Peyer's patch (tissue), 4 donors: ENCODE measurements around the gene DNM3. TPM values are rescaled to one million over a fixed set of nuclear protein-coding genes. Genes with fewer than 3 reads are reported as not detected.

ENCODE experiments used
- DNase-seq, 3 donors: peaks; one replicate each; pipeline ENCODE4 v3.0.0-alpha.2; 2017 to 2019
- H3K27ac ChIP-seq, 4 donors: fragments of 200-600 bp; sonication (generic); one replicate each; pipeline ENCODE4 v1.5.1; 2016 to 2019
- H3K27me3 ChIP-seq, 2 donors: fragments of 200-600 bp; sonication (generic); one replicate each; pipeline ENCODE4 v1.5.1; 2019
- H3K36me3 ChIP-seq, 3 donors: fragments of 200-600 bp; sonication (generic); one replicate each; pipeline ENCODE4 v1.5.1; 2016 to 2019
- H3K4me1 ChIP-seq, 4 donors: fragments of 200-600 bp; sonication (generic); one replicate each; pipeline ENCODE4 v1.5.1; 2016 to 2019
- H3K4me3 ChIP-seq, 4 donors: fragments of 200-600 bp; sonication (generic); 1 replicate in 3 of 4; 2 replicates in 1 of 4; pipeline ENCODE4 v1.5.1; 2016 to 2019; ENCODE audit warnings: mild to moderate bottlenecking in 1 of 4
- H3K9me3 ChIP-seq, 4 donors: fragments of 200-600 bp; sonication (generic); one replicate each; pipeline ENCODE4 v1.5.1; 2016 to 2019; ENCODE audit warnings: mild to moderate bottlenecking in 1 of 4
- POLR2A ChIP-seq, 2 donors: fragments of 450-650 bp; IDR thresholded peaks; one replicate each; pipeline ENCODE4 v1.5.1; 2017; ENCODE audit warnings: antibody characterized with exemption in 2 of 2, mild to moderate bottlenecking in 2 of 2, moderate library complexity in 2 of 2
- total RNA-seq, 4 donors: library from RNA; depleted of rRNA; stranded (reverse); fragments of >200 nt; gene quantifications; one replicate each; pipeline ENCODE4 v1.1.0, GENCODE V29; 2016
- TF ChIP-seq, protein P1 (sequence below), 6 experiments: fragments of 450-650 bp in 4 of 6; fragments of 200-600 bp in 2 of 6; sonication (generic) in 1 of 6; IDR thresholded peaks; one replicate each; pipeline ENCODE4 v1.5.1; 2017 to 2019; ENCODE audit warnings: antibody characterized with exemption in 6 of 6, mild to moderate bottlenecking in 3 of 6, moderate library complexity in 1 of 6

Gene DNM3
- total RNA-seq, 4 donors from 2014 or later: 1.4 to 11.6 (median 2.0) TPM

DNA sequence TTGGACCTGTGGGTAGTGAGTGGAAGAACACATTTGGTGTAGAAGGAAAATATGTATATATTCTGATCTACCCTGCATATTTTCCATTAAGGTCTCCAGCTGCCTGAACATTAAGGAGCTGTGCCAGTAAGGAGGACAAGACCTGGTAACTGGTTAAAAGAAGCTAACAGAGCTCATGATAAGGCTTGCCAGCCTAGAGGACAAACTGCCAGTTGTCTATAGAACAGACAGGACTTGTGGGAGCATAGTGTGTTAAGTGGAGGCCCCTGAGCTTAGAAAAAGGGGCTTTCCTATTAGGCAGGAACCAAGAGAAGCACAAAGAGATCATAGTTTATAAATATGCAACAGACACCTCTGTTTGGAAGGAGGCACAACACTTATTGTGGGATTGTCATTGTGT, 23.0 kb downstream of the DNM3 start:
- no peak for TF ChIP-seq POLR2A (IDR thresholded peaks at IDR 0.05)
- TF ChIP-seq, protein P1, sequence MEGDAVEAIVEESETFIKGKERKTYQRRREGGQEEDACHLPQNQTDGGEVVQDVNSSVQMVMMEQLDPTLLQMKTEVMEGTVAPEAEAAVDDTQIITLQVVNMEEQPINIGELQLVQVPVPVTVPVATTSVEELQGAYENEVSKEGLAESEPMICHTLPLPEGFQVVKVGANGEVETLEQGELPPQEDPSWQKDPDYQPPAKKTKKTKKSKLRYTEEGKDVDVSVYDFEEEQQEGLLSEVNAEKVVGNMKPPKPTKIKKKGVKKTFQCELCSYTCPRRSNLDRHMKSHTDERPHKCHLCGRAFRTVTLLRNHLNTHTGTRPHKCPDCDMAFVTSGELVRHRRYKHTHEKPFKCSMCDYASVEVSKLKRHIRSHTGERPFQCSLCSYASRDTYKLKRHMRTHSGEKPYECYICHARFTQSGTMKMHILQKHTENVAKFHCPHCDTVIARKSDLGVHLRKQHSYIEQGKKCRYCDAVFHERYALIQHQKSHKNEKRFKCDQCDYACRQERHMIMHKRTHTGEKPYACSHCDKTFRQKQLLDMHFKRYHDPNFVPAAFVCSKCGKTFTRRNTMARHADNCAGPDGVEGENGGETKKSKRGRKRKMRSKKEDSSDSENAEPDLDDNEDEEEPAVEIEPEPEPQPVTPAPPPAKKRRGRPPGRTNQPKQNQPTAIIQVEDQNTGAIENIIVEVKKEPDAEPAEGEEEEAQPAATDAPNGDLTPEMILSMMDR (IDR thresholded peaks at IDR 0.05): no peak
- Histone ChIP-seq H3K4me1 (no peaks in the 10 kb centered on the region), H3K4me3 (no peak overlapping the region), H3K36me3 (no peaks in the 10 kb centered on the region), H3K27ac (no peak overlapping the region), H3K9me3 (no peaks in the 10 kb centered on the region), H3K27me3 (no peaks in the 10 kb centered on the region)
- DNase-seq: no peak

DNA sequence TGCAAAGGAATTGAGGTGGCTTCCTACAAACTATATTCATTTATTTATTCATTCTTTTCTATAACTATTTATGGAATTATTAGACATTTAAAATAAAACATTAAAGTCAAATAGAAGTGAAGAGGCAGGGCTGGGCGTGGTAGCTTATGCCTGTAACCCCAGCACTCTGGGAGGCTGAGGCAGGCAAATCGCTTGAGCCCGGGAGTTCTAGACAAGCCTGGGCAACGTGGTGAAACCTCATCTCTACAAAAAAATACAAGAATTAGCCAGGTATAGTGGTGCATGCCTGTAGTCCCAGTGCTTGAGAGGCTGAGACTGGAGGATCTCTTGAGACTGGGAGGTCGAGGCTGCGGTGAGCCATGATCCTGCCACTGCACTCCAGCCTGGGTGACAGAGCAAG, 23.8 kb downstream of the DNM3 start:
- H3K4me3 ChIP-seq: no peak overlapping the region
- H3K27me3 ChIP-seq: no peaks in the 10 kb centered on the region
- TF ChIP-seq, protein P1 (IDR thresholded peaks at IDR 0.05): no peak
- TF ChIP-seq POLR2A (IDR thresholded peaks at IDR 0.05): no peak
- no peaks in the 10 kb centered on the region for H3K9me3 ChIP-seq
- H3K36me3 ChIP-seq: no peaks in the 10 kb centered on the region
- no peak overlapping the region for H3K27ac ChIP-seq
- DNase-seq: no peak
- no peaks in the 10 kb centered on the region for H3K4me1 ChIP-seq

DNA sequence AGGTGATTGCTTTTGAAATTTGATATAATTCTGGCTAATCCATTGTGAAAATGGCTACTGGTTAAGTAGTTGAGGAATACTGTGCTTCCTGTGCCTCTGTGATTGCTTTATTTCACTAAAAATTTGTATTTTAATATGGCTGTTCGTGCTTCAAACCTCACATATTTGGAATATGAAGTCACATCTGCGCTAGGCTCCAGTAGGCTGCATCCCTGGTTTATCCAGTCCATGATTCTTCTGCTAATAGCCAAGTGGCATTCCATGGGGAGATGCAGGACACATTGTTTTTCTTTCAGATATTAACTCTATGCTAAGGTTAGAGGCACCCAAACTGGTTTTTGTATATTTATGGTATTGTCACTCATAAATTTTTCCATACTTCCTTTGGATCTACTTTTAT, 25.9 kb downstream of the DNM3 start:
- no peaks in the 10 kb centered on the region for H3K36me3 ChIP-seq
- H3K27ac ChIP-seq: no peak overlapping the region
- H3K9me3 ChIP-seq: no peaks in the 10 kb centered on the region
- no peak for DNase-seq
- no peaks in the 10 kb centered on the region for H3K27me3 ChIP-seq
- H3K4me1 ChIP-seq: no peaks in the 10 kb centered on the region
- TF ChIP-seq, protein P1 (IDR thresholded peaks at IDR 0.05): no peak
- no peak for TF ChIP-seq POLR2A (IDR thresholded peaks at IDR 0.05)
- H3K4me3 ChIP-seq: no peak overlapping the region

DNA sequence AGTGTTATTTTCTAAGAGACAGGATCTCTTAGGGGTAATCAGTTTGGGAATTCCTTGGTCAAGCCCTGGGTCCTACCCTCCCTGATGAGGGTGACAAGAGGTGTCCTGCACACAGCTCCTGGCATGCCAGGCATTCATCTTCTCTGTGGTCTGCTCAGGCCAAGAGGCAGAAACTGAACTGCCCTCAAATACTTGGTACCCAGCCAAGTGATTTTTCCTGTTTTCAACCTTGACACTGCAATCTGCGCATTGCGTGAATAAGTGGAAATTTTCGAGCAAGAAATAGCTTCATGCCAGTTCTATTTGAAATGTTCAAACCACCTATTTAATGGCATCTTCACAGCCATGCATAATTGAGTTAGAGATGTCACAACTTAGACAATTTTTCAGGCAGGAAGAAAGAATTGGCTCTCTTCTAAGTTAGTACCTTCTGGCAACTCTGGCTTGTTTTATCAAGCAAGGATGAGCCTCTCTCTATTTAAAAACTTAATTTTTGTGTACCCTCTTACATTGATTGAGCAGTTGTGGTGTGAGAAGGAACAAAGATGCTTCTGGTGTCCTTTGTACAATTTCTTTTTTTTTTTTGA, 27.0 kb downstream of the DNM3 start:
- H3K36me3 ChIP-seq: no peaks in the 10 kb centered on the region
- H3K27ac ChIP-seq: no peak overlapping the region
- DNase-seq: no peak
- TF ChIP-seq, protein P1 (IDR thresholded peaks at IDR 0.05): no peak
- TF ChIP-seq POLR2A (IDR thresholded peaks at IDR 0.05): no peak
- H3K4me1 ChIP-seq: no peaks in the 10 kb centered on the region
- no peak overlapping the region for H3K4me3 ChIP-seq
- H3K27me3 ChIP-seq: no peaks in the 10 kb centered on the region
- no peaks in the 10 kb centered on the region for H3K9me3 ChIP-seq

DNA sequence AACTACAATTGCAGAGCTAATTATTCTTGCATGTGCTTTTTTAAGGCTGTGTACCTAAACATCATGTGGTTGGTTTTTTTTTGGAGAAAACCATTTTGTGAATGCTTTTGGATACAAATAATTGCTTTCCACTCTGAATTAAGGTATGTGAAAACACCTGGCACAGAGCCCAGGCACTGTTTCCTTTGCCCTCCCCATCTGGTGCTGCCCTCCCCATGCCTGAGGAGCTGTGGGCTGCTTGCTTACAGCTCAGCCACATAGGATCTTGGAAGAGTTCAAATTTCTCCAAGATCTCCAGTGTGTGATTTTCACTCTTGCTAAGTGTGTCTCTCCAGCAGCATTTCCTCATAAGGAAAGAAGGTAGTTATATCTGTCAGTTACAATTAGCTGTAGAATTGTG, 27.8 kb downstream of the DNM3 start:
- no peak for DNase-seq
- H3K4me3 ChIP-seq: no peak overlapping the region

DNA sequence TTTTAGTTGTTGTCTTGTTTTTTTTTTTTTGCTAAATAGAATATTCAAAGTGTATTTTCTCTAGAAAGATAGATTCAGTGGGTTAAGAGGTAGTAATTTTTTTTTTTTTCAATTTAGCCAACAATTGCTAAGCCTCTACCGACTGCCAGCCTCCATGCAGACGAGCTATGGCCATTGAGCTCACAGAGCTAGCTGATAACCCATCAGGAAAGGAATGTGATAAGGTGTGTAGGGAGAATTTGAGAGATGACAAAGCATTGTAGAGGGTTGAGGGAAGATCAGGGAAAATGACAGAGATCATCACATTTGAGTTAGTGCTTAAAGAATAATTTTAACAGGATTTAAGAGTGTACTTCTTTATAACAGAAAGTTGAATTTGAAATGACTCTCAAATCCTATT, 30.6 kb downstream of the DNM3 start:
- H3K9me3 ChIP-seq: no peaks in the 10 kb centered on the region
- no peaks in the 10 kb centered on the region for H3K36me3 ChIP-seq
- TF ChIP-seq, protein P1 (IDR thresholded peaks at IDR 0.05): no peak
- no peak for TF ChIP-seq POLR2A (IDR thresholded peaks at IDR 0.05)

More for the DNA sequence above, 27.8 kb downstream of the DNM3 start:
- H3K9me3 ChIP-seq: no peaks in the 10 kb centered on the region
- H3K27me3 ChIP-seq: no peaks in the 10 kb centered on the region
- H3K27ac ChIP-seq: no peak overlapping the region
- no peaks in the 10 kb centered on the region for H3K36me3 ChIP-seq
- H3K4me1 ChIP-seq: no peaks in the 10 kb centered on the region
- no peak for TF ChIP-seq POLR2A (IDR thresholded peaks at IDR 0.05)

More for the DNA sequence above, 30.6 kb downstream of the DNM3 start:
- H3K4me1 ChIP-seq: no peaks in the 10 kb centered on the region
- H3K27me3 ChIP-seq: no peaks in the 10 kb centered on the region
- no peak for DNase-seq
- no peak overlapping the region for H3K27ac ChIP-seq
- no peak overlapping the region for H3K4me3 ChIP-seq
